GM23338 (cell line): ENCODE data around the gene FBXL2.

ENCODE experiments used
- CREB1 ChIP-seq: fragments of 250-450 bp; sonication (Bioruptor Pico); IDR thresholded peaks from 2 replicates; pipeline ENCODE4 v1.5.0; 2020; ENCODE audit warnings: low read depth, mild to moderate bottlenecking, moderate library complexity
- CTCF ChIP-seq, 2 experiments: fragments of 200-600 bp in 1 of 2; sonication (generic) in 1 of 2; conservative IDR thresholded peaks; 2 replicates each; pipeline versions ENCODE4 v1.5.1 to v1.6.1; 2016 to 2017; ENCODE audit warnings: antibody characterized with exemption in 2 of 2, low read depth in 2 of 2, mild to moderate bottlenecking in 2 of 2, moderate library complexity in 1 of 2
- ETS1 ChIP-seq: IDR thresholded peaks from 2 replicates; pipeline ENCODE4 v1.6.1; 2016; ENCODE audit warnings: antibody characterized with exemption
- EZH2 ChIP-seq: fragments of 200-600 bp; sonication (generic); IDR thresholded peaks from one replicate; pipeline ENCODE4 v1.8.0; 2017; ENCODE audit warnings: antibody characterized with exemption, mild to moderate bottlenecking, low read depth; ENCODE audit not compliant: unreplicated experiment
- EZH2phosphoT487 ChIP-seq: fragments of 200-600 bp; sonication (generic); IDR thresholded peaks from one replicate; pipeline ENCODE4 v1.8.1; 2018; ENCODE audit warnings: antibody characterized with exemption; ENCODE audit not compliant: unreplicated experiment
- JUNB ChIP-seq: IDR thresholded peaks from one replicate; pipeline ENCODE4 v1.6.1; 2016; ENCODE audit warnings: antibody characterized with exemption; ENCODE audit not compliant: unreplicated experiment
- NANOG ChIP-seq: IDR thresholded peaks from 2 replicates; pipeline ENCODE4 v1.6.1; 2016; ENCODE audit warnings: antibody characterized with exemption, borderline replicate concordance
- POLR2AphosphoS5 ChIP-seq: IDR thresholded peaks from 2 replicates; pipeline ENCODE4 v1.6.1; 2016; ENCODE audit warnings: antibody characterized with exemption, low read depth
- REST ChIP-seq: IDR thresholded peaks from one replicate; pipeline ENCODE4 v1.6.1; 2018; ENCODE audit warnings: antibody characterized with exemption; ENCODE audit not compliant: unreplicated experiment
- STAT1 ChIP-seq: IDR thresholded peaks from one replicate; pipeline ENCODE4 v1.6.1; 2016; ENCODE audit warnings: antibody characterized with exemption; ENCODE audit not compliant: unreplicated experiment
- ZNF114 ChIP-seq: fragments of 250-450 bp; sonication (Bioruptor Pico); IDR thresholded peaks from 2 replicates; pipeline ENCODE4 v1.5.0; 2020; ENCODE audit warnings: mild to moderate bottlenecking, moderate library complexity
- ZNF331 ChIP-seq: fragments of 250-450 bp; sonication (Bioruptor Pico); IDR thresholded peaks from 2 replicates; pipeline ENCODE4 v1.5.0; 2020; ENCODE audit warnings: low read depth, mild to moderate bottlenecking, moderate library complexity

- TF ChIP-seq CTCF (conservative IDR thresholded peaks at IDR 0.05; ENCODE audit: low read depth in 2 of 2) (no peak), REST (no peak), POLR2AphosphoS5 (no peak), EZH2phosphoT487 (no peak), STAT1 (no peak), EZH2 (no peak), ETS1 (no peak), ZNF331 (CRISPR knock-in tag) (no peak), CREB1 (CRISPR knock-in tag) (no peak), ZNF114 (CRISPR knock-in tag) (no peak), NANOG (no peak), JUNB (no peak)
These were observed 37.0 kb upstream of the FBXL2 start for GRCh38 chr3:33240261-33240660.
